ENCODE data around the gene TSHZ2. TPM values are rescaled to one million over a fixed set of nuclear protein-coding genes. Genes with fewer than 3 reads are reported as not detected.

The TSHZ2 gene
- total and polyA plus RNA-seq, 9 of the 15 experiments (the other 6 are each of a cell fraction or from before 2014, with no cell fraction given): 0.03 to 0.20 (median 0.05) TPM; not detected in 4

GRCh38 chr20:53296451-53297153 is 324.4 kb downstream of the TSHZ2 start (continued):
- TF ChIP-seq ZBTB9 (CRISPR knock-in tag; IDR thresholded peaks at IDR 0.05) (no peak), ZNF589 (CRISPR knock-in tag; IDR thresholded peaks at IDR 0.05; ENCODE audit: low read depth) (0 out of 2 replicates have a peak, but pooled peaks have one; percentile 75), SRSF3 (IDR thresholded peaks at IDR 0.05; ENCODE audit: insufficient read depth, low read length) (no peak), ZNF184 (CRISPR knock-in tag; IDR thresholded peaks at IDR 0.05) (no peak), DMBX1 (CRISPR knock-in tag; IDR thresholded peaks at IDR 0.05; ENCODE audit: borderline replicate concordance) (no peak), TAF15 (IDR thresholded peaks at IDR 0.05; ENCODE audit: low read depth, low read length) (no peak), PATZ1 (CRISPR knock-in tag; IDR thresholded peaks at IDR 0.05; ENCODE audit: borderline replicate concordance) (no peak), SMAD4 (CRISPR knock-in tag; conservative IDR thresholded peaks at IDR 0.05) (peak; percentile 70), NFYB (IDR thresholded peaks at IDR 0.05; ENCODE audit: extremely low read depth, insufficient read length) (no peak), HDAC1 (IDR thresholded peaks at IDR 0.05) (peak in 1 of 2 experiments; percentile 80; a peak in 2 of 4 replicates), POLR2H (tag; IDR thresholded peaks at IDR 0.05; ENCODE audit: low read depth) (0 out of 2 replicates have a peak, but pooled peaks have one; percentile 13), ZNF586 (CRISPR knock-in tag; conservative IDR thresholded peaks at IDR 0.05) (no peak), ZNF354B (CRISPR knock-in tag; IDR thresholded peaks at IDR 0.05) (no peak), CC2D1A (IDR thresholded peaks at IDR 0.05) (no peak), GATAD2A (IDR thresholded peaks at IDR 0.05) (0 out of 2 replicates have a peak, but pooled peaks have one; percentile 56), LCOR (CRISPR knock-in tag; IDR thresholded peaks at IDR 0.05) (peak; percentile 82; the same call in 1 of the 2 replicates), GATA2 (CRISPR knock-in tag; IDR thresholded peaks at IDR 0.05) (peak; percentile 71), CBX3 (IDR thresholded peaks at IDR 0.05; ENCODE audit: borderline replicate concordance in 1 of 2, low read length in 2 of 2) (no peak), BCL6 (CRISPR knock-in tag; IDR thresholded peaks at IDR 0.05) (peak; percentile 20; the same call in 1 of the 2 replicates)
- TF ChIP-seq, protein P1, sequence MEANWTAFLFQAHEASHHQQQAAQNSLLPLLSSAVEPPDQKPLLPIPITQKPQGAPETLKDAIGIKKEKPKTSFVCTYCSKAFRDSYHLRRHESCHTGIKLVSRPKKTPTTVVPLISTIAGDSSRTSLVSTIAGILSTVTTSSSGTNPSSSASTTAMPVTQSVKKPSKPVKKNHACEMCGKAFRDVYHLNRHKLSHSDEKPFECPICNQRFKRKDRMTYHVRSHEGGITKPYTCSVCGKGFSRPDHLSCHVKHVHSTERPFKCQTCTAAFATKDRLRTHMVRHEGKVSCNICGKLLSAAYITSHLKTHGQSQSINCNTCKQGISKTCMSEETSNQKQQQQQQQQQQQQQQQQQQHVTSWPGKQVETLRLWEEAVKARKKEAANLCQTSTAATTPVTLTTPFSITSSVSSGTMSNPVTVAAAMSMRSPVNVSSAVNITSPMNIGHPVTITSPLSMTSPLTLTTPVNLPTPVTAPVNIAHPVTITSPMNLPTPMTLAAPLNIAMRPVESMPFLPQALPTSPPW (CRISPR knock-in tag; IDR thresholded peaks at IDR 0.05): no peak
- TF ChIP-seq, protein P2, sequence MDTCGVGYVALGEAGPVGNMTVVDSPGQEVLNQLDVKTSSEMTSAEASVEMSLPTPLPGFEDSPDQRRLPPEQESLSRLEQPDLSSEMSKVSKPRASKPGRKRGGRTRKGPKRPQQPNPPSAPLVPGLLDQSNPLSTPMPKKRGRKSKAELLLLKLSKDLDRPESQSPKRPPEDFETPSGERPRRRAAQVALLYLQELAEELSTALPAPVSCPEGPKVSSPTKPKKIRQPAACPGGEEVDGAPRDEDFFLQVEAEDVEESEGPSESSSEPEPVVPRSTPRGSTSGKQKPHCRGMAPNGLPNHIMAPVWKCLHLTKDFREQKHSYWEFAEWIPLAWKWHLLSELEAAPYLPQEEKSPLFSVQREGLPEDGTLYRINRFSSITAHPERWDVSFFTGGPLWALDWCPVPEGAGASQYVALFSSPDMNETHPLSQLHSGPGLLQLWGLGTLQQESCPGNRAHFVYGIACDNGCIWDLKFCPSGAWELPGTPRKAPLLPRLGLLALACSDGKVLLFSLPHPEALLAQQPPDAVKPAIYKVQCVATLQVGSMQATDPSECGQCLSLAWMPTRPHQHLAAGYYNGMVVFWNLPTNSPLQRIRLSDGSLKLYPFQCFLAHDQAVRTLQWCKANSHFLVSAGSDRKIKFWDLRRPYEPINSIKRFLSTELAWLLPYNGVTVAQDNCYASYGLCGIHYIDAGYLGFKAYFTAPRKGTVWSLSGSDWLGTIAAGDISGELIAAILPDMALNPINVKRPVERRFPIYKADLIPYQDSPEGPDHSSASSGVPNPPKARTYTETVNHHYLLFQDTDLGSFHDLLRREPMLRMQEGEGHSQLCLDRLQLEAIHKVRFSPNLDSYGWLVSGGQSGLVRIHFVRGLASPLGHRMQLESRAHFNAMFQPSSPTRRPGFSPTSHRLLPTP (IDR thresholded peaks at IDR 0.05; ENCODE audit: borderline replicate concordance, extremely low read depth, insufficient read length): no peak
